Forelimb muscle (tissue), 1 donor: ENCODE data around the gene RASD1. TPM values are rescaled to one million over a fixed set of nuclear protein-coding genes. Genes with fewer than 3 reads are reported as not detected.

Experiments used
- DNase-seq: peaks from one replicate; pipeline ENCODE4 v3.0.0-alpha.2; 2013; ENCODE audit warnings: low read depth
- polyA plus RNA-seq: library from polyadenylated mRNA; unstranded; fragments of 120-200 nt; gene quantifications from one replicate; pipeline ENCODE4 v1.2.1, GENCODE V29; 2013; ENCODE audit not compliant: insufficient read length

RASD1 gene, protein sequence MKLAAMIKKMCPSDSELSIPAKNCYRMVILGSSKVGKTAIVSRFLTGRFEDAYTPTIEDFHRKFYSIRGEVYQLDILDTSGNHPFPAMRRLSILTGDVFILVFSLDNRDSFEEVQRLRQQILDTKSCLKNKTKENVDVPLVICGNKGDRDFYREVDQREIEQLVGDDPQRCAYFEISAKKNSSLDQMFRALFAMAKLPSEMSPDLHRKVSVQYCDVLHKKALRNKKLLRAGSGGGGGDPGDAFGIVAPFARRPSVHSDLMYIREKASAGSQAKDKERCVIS
- 6.0 TPM for polyA plus RNA-seq

DNA sequence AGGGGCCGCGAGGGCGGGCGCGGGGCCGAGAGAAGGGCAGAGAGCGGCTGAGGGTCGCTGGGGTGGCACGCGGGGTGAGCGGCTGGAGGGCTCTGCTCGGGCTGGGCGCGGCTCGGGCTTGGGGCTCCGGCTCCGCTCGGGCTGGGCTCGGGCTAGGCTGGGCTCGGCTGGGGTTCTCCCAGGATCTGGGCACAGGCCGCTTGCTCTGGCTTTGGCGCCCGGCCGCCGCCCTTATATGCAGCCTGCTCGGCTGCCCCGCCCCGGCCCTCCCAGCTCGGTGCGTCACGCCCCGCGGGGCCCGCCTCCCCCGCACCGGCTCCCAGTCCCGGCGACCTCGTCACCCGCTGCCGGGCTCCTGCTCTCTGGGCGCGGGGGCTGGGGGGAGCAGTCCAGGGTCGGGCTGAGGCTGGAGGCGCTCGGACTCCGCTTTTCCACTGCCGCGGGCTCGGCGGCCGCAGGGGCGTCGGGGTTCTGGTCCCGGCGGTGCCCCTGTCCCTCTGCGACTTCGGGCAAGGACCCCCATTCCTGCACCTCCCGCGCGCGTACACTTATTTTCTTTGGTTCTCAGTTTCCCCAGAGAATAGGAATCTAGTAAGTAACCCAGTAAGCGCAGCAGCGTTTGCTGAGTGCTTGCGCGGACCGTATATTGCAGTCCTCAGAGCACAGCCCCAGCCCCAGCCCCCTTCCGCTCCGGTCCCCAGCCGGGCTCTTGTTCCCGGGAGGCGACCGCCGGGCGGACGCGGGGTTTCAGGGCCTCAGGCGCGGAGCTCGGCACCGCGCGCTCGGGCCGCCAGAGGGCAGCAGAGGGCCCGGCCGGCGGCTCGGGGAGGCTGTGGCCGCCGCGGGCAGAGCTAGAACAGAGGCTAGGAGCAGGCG lies at the start of gene RASD1:
TSS of gene RASD1 (minus strand) at position 207 of the 876 bp plus-strand sequence. CDS start 214 bp downstream, outside the sequence.
- no peak for DNase-seq

DNA sequence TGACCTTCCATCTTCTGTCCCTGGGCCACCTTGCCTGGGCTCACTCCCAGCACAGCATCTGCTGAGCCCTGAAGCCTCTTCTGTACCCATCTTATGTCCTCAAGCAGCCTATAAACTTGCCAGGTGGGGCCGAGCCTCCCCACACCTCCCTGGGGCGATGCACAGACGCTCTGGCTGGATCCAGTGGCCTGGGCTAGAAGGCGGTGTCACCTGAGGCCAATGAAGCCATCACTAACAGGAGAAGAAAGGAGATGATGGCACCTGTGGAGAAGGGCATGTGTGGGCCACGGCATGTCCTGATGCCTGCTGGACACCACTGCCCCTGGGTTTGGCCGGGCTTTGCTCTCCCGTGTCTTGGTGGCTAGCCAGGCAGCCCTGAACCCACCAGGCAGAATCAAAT lies 49.8 kb upstream of the RASD1 start:
- DNase-seq = no peak

DNA sequence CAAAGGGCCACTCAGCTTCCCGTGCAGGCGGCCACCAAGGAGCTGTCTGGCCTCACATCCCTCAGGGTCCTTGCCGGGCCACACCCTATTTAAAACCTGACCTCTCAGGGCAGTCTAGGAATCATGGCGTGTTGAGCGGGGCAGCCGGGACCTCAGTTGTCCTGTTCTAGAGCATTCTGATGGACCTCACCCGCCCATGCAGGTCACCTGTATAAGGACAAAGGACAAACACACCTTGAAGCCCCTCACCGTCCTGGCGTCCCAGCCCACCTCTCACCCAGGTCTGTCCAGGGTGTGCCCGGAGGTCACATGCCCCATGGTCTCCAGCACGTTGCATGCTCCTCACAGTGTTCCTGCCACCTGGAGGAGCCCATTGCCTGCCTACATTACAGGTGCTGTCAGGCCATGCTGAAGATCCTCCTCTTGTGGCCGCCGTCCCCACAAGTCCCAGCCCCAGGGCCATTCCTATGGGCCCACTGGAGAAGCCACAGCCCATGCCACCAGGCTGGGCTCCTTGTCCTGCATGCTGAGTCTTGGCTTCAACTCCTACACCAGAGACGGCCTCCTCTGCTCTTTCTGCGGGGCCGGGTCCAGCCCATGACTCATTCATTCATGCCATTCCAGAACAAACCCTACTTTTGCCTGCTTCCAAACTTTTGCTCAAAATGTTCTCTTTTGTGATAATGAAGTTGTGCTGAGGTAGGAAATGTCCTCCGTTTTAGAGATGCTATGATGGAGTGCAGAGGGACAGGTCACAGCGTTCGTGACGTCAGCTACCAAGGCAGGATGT lies 49.0 kb upstream of the RASD1 start:
- no peak for DNase-seq

DNA sequence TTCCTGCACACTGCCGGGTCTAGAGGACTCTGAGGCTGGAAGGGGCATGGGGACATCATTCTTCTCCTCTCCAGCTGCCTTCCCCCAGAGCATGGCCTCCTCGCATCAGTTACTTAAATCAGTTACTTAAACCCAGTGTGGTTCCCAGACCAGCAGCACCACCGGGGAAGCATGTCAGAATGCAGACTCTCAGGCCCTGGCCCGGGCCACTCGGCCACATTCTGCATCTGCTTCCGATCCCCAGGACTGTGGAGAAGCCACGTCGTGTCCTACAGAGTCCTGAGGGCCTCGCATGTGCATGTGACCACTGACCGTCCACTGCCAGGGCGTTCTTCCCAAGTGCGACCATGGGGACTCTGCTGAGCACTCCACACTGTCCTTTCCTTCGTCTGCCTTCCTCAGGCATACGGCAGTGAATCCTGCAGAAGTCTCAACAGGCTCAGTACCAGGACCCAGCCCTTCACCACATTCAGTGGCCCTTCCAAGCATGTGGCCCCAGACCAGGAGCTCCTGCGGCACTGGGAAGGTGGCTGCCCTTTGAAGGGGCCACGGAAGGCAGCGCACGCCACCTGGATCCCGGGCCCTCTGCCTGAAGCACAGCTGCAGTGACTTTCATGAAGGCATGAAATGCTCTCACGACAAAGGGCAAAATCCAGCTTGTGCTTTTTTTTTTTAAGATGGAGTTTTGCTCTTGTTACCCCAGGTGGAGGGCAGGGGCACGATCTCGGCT lies 46.9 kb upstream of the RASD1 start:
- DNase-seq = no peak

DNA sequence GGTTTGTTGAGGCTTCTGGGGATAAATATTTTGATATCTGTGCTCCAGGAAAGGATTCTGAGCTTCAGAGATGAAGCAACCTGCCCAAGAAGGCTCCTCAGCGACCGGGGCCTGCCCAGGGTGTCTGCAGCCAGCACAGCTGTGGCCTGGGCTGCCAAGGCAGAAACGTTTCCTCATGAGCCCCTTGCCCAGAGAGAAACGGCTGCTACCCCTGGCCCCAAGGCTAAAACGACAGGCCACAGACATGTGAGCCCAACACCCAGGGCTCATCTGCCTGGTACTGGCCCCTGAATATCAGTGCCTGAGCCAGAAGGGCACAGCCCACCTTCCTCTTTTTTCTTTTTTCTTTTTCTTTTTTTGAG lies 45.4 kb upstream of the RASD1 start:
- DNase-seq = no peak

DNA sequence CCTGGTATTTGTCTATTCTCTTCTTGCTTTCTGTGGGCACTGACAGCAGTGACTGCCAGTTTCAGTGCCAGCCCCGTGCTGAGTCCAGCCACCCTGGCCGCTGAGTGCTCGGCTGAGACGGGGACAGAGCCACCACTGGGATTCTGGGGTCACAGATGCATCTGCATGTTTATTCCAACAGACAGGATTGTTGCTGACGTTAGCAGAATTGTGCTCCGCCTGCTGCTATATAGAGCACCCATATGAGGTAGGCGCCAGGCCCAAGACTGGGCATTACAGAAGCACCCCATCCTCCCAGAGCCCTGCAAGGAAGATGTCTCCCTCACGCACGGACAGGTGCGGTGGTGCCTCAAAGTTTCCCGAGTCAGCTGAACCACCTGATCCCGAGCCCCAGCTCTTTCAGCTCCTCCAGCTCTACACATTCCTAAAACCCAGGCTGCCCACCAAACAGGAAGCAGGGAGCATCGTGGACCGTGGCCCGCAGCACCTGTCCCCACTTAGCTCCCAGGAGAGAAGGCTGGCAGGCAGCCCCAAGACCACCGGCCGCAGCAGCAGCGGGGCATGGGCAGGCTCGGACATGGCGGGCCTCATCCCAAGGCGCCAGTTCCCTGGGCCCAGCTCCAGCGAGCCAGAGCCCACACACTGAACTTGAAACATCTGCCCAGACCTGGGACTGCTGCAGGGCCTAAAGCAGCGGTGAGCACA lies 44.9 kb upstream of the RASD1 start:
- DNase-seq = no peak

DNA sequence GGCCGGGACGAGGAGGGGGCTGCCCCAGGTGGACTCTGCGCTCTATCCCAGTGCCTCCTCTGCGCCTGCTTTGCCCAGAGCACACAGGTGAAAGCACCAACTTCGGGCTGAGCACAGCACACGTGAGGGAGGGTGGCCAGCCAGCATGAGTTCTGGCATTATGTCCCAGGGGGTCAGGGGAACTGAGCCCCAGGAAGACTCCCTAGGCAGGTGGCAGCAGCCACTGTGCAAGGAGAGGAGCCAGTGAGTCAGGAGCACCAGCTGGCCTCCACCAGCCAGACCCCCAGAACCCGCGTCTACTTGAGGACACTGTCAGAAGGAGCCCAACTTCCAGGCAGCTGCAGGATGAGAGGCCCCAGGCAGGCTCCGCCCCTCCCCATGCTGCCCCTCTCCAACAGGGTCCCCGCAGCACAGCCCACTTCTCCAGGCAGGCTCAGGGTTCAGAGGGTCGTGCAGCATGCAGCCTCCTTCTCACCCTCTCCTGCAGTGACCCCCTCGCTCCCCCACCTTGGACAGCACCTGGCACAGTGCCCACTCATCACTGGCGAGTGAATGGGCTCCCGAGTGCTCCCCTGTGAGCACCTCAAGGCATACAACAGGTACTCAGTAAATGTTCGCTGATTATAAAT lies 44.2 kb upstream of the RASD1 start:
- no peak for DNase-seq

DNA sequence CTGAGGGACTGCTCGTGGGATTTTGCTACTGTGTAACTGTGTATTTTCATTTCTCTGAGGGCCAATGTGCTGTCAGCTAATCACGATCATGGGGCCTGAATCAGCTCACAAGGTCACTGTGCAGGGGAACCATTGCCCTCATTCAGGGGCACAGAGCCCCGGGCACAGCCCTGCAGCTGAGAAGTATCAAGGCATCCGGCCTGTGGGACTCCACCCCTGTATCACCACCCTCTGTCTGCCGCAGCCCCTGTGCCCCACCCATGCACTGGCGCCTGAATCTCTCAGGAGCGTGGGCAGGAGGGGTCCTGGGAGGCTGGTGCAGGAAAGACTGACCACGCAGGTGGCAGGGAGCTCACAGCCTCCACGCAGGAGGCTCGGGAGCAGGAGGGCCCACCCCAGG lies 43.4 kb upstream of the RASD1 start:
- DNase-seq = no peak

DNA sequence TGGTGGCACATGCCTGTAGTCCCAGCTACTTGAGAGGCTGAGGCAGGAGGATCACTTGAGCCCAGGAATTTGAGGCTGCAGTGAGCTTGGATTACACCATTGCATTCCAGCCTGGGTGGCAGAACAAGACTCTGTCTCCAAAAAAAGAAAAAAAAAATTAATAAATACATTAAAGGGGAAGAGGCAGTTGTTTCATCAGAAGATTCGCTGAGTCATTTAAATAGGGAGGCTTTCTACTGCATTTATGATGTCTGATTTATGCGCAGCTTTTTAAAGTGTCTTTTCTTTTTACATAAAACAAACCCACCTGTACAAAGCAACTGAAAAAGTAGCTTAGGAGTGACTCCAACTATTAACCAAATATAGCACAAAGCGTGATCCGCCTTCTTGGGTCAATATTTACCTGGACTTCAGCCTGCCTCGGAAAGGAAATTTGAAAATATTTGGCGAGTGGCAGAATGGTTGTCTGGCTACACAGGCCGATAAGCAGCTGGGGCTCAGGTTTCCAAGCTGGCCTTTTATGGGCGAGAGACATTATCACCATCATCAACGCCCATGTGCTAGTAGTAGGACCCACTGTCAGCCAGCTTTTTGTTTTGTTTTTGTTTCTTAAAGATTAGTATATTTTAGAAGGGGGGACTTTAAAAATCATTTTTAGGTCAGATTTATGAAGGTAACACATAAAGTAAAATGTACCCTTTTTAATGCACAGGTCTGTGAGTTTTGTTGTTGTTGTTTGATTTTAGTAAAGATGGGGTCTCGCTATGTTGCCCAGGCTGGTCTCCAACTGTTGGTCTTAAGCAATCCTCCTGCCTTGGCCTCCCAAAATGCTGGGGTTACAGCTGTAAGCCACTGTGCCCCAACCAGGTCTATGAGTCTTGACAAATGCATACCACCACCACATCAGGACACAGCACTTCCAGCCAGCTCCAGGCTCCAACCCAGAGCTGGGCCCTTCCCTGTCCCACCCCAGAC lies 42.5 kb upstream of the RASD1 start:
- DNase-seq = no peak

DNA sequence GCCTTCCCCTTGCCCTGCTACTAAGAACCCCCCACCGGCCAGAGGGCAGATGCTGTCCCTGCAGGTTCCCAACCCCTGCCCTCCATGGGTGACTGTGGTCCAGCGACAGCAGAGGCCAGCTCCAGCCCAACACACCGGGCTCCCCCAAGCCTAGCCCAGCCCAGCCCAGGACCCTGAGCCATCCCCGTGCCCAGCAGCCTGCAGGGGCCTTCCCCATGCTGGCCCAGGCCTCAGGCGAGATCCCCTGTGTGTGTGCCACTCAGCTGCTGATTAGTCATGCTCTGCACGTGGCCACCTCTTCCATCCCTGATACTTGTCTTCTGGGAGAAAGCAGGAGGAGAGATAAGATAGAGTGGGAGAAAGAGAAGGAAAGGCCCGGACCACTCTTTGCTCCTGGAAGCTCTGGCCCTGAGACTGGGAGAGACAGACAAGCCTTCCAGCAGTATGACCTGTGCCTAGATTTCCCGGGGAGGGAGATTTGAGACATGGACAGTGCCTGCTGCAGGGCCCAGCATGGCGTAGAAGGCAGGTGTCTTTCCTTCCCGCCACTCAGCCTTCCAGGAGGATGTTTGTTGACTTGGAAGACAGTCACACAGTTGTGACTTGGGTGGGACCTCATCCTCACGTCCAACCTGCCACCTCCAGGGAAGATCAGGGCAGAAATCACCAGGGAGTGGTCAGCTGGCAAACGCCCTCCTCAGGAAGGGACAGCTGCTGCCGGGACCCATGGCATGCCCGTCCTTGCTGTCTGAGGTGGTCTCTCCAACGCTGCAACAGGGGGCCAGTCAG lies 41.3 kb upstream of the RASD1 start:
- no peak for DNase-seq

DNA sequence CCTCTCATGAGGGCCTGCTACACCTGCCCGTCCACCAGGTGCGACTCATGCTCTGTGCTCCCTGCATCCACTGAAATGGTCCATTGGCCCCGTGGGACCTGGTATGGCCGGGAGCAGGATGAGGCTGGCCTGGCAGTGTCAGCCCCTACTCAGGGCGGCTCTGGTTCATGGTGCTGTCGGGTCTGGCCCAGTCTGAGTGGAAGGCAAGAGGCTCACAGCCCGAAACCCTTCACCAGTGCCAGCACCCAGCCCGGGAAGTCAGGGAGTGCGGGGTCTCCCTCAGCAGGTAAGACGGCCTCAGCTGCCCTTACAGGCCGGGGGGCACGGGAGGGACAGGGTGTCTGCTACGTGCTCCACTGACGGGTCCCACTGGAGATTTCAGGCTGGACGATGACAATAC lies 40.5 kb upstream of the RASD1 start:
- DNase-seq = no peak

DNA sequence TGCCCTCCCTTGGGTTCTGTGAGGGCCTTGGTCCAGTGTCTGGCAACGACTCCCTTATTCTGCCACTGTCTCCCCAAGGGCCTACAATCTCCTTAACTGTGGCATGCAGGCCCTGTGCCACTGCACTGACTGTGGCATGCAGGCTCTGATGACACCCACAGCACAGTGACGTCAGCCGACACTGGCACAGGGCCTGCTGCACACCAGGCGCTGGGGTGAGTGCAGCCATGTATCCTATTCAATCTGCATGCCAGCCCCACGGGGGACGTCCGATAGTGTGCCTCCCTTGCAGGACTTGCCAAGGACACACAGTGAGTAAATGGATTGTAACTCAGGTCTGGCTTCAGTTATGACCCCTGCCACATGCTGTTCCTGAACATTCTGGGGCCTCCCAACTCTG lies 39.8 kb upstream of the RASD1 start:
- no peak for DNase-seq

DNA sequence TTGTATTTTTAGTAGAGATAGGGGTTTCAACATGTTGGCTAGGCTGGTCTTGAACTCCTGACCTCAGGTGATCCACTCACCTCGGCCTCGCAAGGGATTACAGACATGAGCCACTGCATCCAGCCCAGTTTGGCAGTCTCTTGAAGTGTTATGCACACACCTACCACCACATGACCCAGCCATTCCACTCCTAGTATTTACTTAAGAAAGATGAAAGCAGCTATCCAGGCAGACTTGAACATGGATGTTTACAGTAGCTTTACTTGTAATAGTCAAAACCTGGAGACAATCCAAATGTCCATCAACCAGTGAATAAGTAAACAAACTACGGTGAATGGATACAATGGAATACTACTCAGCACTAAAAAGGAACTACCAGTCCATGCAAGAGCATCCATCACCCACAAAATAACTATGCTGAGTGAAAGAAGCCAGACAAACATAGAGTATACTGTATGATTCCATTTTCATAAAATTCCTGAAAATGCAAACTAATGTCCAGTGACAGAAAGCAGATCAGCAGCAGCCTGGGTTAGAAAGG lies 37.8 kb upstream of the RASD1 start:
- no peak for DNase-seq

DNA sequence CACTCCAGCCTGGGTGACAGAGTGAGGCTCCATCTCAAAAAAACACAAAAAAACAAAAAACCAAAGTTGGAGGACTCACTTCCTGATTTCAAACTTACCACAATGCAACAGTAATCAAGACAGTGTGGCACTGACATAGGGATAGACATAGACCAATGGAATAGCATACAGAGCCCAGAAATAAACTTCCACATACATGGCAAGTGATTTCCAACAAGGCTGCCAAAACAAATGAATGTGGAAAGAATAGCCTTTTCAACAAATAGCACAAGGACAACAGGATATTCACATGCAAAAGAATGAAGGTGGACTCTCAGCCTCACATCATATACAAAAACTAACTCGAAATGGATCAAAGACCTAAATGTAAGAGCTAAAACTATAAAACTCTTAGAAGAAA lies 36.8 kb upstream of the RASD1 start:
- DNase-seq = no peak

DNA sequence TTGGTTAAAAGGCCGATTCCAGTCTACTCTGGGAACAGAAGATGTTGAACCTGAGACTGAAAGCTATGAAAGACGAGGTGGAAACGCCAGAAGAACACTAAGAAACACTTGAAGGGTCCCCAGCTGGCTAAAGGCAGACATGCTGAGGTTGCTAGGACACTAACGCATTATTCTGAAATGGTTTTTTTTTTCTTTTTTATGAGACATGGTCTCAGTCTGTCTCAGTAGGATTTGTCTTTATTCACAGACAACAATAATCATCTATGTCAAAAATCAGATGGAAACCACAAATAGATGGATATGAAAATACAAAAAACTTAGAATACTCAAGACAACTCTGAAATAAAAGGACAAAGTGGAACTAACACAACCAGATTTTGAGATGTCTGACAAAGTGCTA lies 35.0 kb upstream of the RASD1 start:
- DNase-seq = no peak

DNA sequence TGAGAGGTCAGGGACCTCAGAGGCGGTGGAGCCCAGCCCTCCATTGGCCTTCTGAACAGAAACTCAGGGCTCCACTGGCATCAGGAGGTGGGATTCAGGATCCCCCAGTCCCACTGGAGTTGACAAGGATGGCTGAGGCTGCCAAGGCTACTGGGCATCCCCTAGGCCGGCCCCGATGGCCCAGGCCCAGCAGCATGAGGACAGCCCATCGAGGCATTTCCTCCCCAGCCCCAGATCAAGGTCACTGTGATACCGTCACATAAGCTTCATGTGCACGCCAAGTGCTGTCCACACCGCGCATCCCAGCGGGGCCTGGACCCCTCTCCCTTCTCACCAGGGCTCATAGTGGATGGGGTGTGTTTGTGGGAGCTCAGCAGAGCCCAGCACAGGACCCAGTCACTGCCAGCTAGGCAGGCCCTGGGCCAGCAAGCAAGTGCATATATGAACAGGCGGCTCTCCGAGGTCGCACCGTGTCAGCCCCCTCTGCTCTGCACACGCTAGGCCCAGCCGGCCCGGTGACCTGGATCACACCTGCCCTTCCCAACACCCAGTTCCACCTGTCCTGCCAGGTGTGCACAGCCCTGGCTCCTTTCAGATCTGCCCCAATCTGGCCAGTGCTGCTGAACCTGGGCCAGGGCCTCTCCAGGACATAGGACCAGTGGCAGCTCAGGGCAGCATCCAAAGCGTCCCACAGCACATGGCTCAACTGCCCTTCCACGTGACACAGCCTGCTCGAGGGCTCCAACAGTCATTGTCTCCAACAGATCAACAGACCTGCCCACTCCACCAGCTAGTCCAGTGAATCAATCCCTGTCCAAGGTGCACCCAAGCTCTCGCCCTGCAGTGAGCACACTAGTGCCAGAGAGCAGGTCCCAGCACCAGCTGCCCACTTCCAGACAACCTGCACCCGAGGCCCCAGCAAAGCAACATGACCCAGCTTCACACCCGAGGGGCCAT lies 32.8 kb upstream of the RASD1 start:
- no peak for DNase-seq

DNA sequence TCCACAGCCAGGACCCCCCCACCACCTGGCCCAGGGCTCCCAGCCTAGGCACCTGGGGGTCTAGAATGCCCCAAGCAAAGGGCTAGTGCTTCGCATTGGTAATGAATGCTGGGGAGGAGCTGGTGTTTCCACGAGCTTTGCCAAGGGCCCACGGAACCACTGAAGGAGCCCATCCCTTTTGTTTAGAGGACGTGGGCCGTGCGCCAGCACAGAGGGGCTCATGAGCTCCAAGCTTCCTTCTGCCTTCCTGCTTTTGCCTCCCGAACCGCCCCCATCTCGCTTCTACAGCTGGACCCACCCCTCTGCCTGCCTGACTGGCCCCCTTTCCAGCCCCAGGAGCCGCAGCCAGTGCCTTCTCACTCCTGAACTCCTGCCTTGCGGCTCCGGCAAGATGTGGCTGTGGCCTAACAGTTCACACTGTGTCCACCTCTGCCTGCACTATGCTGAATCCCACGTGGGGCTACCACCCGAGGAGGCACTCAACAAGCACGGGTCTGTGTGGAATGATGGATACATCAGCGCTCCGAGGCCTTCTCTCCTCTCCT lies 31.8 kb upstream of the RASD1 start:
- DNase-seq = no peak
